PC-9 (cell line): ENCODE measurements around the gene NOXA1.

Experiments
- EZH2 ChIP-seq: fragments of 200-600 bp; sonication (generic); IDR thresholded peaks from 2 replicates; pipeline ENCODE4 v1.8.0; 2017; ENCODE audit warnings: antibody characterized with exemption, low read depth
- TF ChIP-seq, protein P1 (sequence below): fragments of 200-600 bp; sonication (generic); conservative IDR thresholded peaks from 2 replicates; pipeline ENCODE4 v1.6.1; 2017; ENCODE audit warnings: mixed run types, antibody characterized with exemption, mild to moderate bottlenecking, moderate library complexity

DNA sequence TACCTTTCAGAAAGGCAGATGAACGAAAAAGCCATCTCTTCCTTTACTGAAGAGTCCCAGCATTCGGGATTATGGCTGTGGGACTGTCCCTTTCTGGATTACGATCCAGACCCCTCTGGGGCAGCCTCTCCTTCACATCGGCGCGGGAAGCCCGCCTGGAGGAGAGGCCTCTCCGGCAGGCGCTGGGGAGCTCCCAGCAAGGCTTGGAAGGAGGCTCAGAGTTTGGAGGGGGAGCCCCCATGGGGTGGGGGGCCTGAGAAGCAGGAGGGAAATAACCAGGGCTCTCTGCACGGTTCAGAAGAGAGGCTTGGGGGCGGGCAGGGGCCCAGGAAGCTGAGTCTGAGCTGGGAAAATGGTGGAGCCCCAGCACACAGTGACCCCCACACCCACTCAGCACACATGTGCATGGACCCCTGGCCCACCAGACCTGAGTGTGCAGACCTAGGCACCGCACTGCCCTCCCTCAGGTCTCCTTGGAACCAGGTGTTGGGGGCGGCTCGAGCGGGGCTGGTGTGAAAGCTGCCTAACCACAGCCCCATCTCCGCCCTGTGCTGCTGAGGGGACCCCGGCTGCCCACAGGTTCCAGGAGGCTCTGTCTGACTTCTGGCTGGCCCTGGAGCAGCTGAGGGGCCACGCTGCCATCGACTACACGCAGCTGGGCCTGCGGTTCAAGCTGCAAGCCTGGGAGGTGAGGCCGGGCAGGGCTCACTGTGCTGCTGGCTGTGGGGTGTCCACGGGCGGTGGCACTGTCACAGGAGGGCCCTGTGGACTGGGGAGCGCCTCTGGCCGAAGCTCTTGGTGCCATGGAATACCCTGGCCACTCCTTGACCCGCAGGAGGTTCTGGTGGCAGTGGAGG lies 4.5 kb downstream of the NOXA1 start:
- TF ChIP-seq, protein P1, sequence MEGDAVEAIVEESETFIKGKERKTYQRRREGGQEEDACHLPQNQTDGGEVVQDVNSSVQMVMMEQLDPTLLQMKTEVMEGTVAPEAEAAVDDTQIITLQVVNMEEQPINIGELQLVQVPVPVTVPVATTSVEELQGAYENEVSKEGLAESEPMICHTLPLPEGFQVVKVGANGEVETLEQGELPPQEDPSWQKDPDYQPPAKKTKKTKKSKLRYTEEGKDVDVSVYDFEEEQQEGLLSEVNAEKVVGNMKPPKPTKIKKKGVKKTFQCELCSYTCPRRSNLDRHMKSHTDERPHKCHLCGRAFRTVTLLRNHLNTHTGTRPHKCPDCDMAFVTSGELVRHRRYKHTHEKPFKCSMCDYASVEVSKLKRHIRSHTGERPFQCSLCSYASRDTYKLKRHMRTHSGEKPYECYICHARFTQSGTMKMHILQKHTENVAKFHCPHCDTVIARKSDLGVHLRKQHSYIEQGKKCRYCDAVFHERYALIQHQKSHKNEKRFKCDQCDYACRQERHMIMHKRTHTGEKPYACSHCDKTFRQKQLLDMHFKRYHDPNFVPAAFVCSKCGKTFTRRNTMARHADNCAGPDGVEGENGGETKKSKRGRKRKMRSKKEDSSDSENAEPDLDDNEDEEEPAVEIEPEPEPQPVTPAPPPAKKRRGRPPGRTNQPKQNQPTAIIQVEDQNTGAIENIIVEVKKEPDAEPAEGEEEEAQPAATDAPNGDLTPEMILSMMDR, result no peak
- no peak for TF ChIP-seq EZH2
